HG03025 (cell line): Measurements from ENCODE around the gene CD160.
"Not testable (repeated sequence)": the region's sequence is repeated elsewhere in the genome, so short reads cannot be mapped to it uniquely, and the experiment has no call there.

ENCODE experiments used
- ATAC-seq: cut with Tn5 transposase; IDR thresholded peaks from one replicate; pipeline ENCODE4 v1.9.1; 2021; ENCODE audit warnings: mild to moderate bottlenecking, moderate library complexity; ENCODE audit not compliant: unreplicated experiment, low FRiP score

CD160 gene

GRCh38 chr1:145757420-145757819 lies 38.1 kb downstream of the CD160 start:
- ATAC-seq, result no peak

GRCh38 chr1:145758116-145758515 lies 38.8 kb downstream of the CD160 start:
- ATAC-seq, result no peak

GRCh38 chr1:145758575-145758974 lies 39.3 kb downstream of the CD160 start:
- ATAC-seq, result no peak

- ATAC-seq, result no peak
These were observed 40.4 kb downstream of the CD160 start for GRCh38 chr1:145759721-145760120.

- ATAC-seq, result not testable (repeated sequence)
These were observed 41.2 kb downstream of the CD160 start for GRCh38 chr1:145760395-145760949.

- ATAC-seq, result not testable (repeated sequence)
These were observed 42.2 kb downstream of the CD160 start for GRCh38 chr1:145761498-145761897.

- not testable (repeated sequence) for ATAC-seq
These were observed 42.7 kb downstream of the CD160 start for GRCh38 chr1:145762001-145762400.

- ATAC-seq, result not testable (repeated sequence)
These were observed 45.1 kb downstream of the CD160 start for GRCh38 chr1:145764231-145764940.

GRCh38 chr1:145765127-145765526 lies 45.8 kb downstream of the CD160 start:
- not testable (repeated sequence) for ATAC-seq

- not testable (repeated sequence) for ATAC-seq
These were observed 46.5 kb downstream of the CD160 start for GRCh38 chr1:145765585-145766360.

- not testable (repeated sequence) for ATAC-seq
These were observed 47.6 kb downstream of the CD160 start for GRCh38 chr1:145766926-145767325.

GRCh38 chr1:145768004-145768403 lies 48.7 kb downstream of the CD160 start:
- ATAC-seq, result not testable (repeated sequence)

GRCh38 chr1:145771056-145771455 lies 51.8 kb downstream of the CD160 start:
- ATAC-seq, result no peak

GRCh38 chr1:145773423-145773822 lies 54.1 kb downstream of the CD160 start:
- ATAC-seq, result no peak

GRCh38 chr1:145777357-145778145 lies 58.3 kb downstream of the CD160 start:
- ATAC-seq, result no peak

GRCh38 chr1:145778146-145778540 lies 58.8 kb downstream of the CD160 start:
- ATAC-seq, result no peak

- no peak for ATAC-seq
These were observed 63.2 kb downstream of the CD160 start for GRCh38 chr1:145782272-145783099.

GRCh38 chr1:145784409-145784808 lies 65.1 kb downstream of the CD160 start:
- ATAC-seq, result no peak

GRCh38 chr1:145785547-145785946 lies 66.2 kb downstream of the CD160 start:
- no peak for ATAC-seq

GRCh38 chr1:145786271-145786670 lies 67.0 kb downstream of the CD160 start:
- ATAC-seq, result no peak
